IPS-18a (cell line): Measurements from ENCODE around the gene MRPS35.

Experiments used
- H3K27ac ChIP-seq: one replicate; pipeline ENCODE4 v1.5.1; 2013; ENCODE audit warnings: low read length
- H3K27me3 ChIP-seq: one replicate; pipeline ENCODE4 v1.6.1; 2013; ENCODE audit warnings: mild to moderate bottlenecking, low read length; ENCODE audit not compliant: control insufficient read depth, insufficient read depth
- H3K36me3 ChIP-seq: one replicate; pipeline ENCODE4 v1.6.1; 2013; ENCODE audit warnings: low read depth, low read length; ENCODE audit not compliant: control insufficient read depth
- H3K4me1 ChIP-seq: one replicate; pipeline ENCODE4 v1.6.1; 2013; ENCODE audit warnings: low read depth, low read length; ENCODE audit not compliant: control insufficient read depth
- H3K4me3 ChIP-seq: one replicate; pipeline ENCODE4 v1.5.1; 2013; ENCODE audit warnings: low read length
- H3K9ac ChIP-seq: one replicate; pipeline ENCODE4 v1.6.1; 2013; ENCODE audit warnings: mild to moderate bottlenecking, low read length, moderate library complexity
- H3K9me3 ChIP-seq: one replicate; pipeline ENCODE4 v1.6.1; 2013; ENCODE audit warnings: low read depth, low read length; ENCODE audit not compliant: control insufficient read depth

Gene MRPS35

DNA sequence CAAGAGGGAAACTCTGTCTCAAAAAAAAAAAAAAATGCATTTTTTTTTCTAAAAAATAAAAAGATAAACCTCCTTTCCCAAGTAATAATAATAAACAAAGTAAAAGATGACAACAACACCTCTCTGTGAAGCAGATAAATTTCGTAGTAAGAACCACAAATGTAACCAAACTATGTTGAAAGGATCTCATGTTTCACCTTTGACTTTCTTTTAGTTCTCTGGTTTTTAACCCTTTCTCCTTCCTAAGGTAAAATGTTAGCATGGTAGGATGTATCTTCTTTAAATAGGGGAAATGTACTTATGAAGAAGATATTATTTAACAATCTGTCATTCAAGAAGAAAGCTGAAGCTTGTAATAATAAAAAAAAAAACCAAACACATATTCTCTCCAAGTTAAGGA lies 67.6 kb downstream of the MRPS35 start:
- Histone ChIP-seq H3K9me3 (no peaks in the 10 kb centered on the region), H3K4me3 (no peak overlapping the region), H3K27ac (no peak overlapping the region), H3K9ac (no peak overlapping the region), H3K4me1 (peaks cover 24% of the 10 kb centered on the region), H3K36me3 (no peaks in the 10 kb centered on the region), H3K27me3 (no peaks in the 10 kb centered on the region)

DNA sequence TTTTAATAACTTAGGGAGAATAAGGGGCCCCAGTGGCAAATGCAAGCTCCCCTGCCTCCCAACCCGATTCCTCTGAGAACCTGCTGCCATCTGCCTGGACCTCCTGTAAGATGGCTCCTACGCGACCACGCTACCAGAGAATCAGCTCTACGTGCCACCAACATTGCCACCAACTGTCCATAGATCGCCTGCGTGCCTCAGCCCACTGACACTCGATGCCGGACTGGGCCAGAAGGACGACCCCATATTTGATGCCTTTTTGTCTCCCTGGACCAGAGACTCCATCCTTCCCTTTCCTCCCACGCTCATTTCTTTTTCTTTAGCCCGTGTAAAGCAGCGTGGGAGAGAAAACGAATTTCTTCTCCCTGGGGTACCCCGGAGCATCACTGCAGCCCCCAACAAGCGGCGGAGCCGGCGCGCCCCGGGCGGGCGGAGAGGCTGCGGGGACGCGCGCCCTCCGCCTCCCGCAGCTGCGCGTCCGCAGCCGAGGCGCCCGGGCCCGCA lies 68.8 kb downstream of the MRPS35 start:
- Histone ChIP-seq H3K9me3 (no peaks in the 10 kb centered on the region), H3K4me3 (peak overlapping the region; percentile 60), H3K27ac (no peak overlapping the region), H3K4me1 (peaks cover 24% of the 10 kb centered on the region), H3K27me3 (no peaks in the 10 kb centered on the region), H3K36me3 (no peaks in the 10 kb centered on the region), H3K9ac (peak overlapping the region; percentile 72)

DNA sequence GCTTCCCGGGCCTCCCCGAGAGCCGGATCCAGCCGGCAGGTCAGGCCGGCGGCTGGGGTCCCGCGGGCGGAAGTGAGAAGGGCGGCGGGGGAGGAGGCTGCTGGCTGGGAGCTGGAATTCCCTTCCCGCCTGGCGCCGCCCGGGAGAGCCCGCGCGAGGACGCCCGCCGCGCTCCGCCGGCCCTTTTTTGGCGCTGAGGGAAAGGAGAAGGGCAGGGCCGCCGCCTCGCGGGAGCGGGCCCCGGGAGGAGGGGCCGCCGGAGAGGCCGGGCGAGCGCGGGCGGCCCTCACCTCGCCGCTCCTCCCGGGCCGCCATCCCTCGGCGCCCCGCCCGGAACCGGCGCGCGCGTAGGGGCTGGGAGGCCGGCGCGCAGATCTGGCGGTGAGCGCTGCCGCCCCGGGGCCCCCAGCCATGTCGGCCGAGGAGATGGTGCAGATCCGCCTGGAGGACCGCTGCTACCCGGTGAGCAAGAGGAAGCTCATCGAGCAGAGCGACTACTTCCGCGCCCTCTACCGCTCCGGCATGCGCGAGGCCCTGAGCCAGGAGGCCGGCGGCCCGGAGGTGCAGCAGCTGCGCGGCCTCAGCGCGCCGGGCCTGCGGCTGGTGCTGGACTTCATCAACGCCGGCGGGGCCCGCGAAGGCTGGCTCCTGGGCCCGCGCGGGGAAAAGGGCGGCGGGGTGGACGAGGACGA lies 69.4 kb downstream of the MRPS35 start, which contains the start of the genes KLHL42 and MANSC4:
TSS of gene KLHL42 (plus strand) at position 314 of the 692 bp plus-strand sequence. CDS start at position 412, 98 bp downstream.
TSS of gene MANSC4 (minus strand) at position 317 of the 692 bp plus-strand sequence. CDS start 8,960 bp downstream, outside the sequence.
- Histone ChIP-seq H3K9me3 (no peaks in the 10 kb centered on the region), H3K9ac (peak within 1 kb of the TSS; percentile 72), H3K27ac (no peak within 1 kb of the TSS), H3K27me3 (no peaks in the 10 kb centered on the region), H3K4me3 (peak within 1 kb of the TSS; percentile 60), H3K36me3 (no peaks in the 10 kb centered on the region), H3K4me1 (peaks cover 24% of the 10 kb centered on the region)

DNA sequence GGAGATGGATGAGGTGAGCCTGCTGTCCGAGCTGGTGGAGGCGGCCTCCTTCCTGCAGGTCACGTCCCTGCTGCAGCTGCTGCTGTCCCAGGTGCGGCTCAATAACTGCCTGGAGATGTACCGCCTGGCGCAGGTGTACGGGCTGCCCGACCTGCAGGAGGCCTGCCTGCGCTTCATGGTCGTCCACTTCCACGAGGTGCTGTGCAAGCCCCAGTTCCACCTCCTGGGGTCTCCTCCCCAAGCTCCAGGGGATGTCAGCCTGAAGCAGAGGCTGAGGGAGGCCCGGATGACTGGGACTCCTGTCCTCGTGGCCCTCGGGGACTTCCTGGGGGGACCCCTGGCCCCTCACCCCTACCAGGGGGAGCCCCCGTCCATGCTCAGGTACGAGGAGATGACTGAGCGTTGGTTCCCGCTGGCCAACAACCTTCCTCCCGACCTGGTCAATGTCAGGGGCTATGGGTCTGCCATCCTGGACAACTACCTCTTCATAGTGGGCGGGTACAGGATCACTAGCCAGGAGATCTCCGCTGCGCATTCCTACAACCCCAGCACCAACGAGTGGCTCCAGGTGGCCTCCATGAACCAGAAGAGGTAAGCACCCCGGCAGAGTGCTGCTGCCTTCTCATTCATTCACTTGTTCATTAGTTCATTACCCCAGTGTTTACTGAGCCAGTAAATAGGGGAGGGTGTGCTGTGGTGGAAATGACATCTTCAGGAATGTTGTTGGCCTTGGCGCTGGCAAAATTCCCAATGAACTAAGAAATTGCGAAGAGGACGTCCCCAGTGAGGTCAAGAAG lies 70.2 kb downstream of the MRPS35 start:
- Histone ChIP-seq H3K36me3 (no peaks in the 10 kb centered on the region), H3K9ac (peak overlapping the region; percentile 72), H3K9me3 (no peaks in the 10 kb centered on the region), H3K27ac (no peak overlapping the region), H3K27me3 (no peaks in the 10 kb centered on the region), H3K4me3 (peak overlapping the region; percentile 60), H3K4me1 (peaks cover 24% of the 10 kb centered on the region)

DNA sequence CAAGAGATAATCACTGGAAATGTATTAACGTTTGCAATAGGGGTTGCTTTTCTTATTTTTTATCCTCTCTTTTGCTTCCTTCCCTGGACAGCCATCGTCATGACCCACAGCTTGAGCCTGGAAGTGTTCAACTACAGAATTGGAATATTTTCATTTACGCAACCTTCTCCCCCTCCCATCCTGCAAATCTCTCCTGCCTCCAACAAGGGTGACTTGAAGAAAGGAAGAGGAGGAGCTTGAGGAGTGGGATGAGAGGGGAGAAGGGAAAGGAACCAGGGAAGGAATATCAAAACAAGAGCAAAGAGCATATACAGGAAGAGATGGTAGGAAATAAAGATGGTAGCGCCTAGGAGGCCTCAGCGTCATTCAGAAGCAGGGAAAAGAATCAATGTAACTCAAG lies 71.0 kb downstream of the MRPS35 start:
- Histone ChIP-seq H3K4me3 (peak overlapping the region; percentile 60), H3K4me1 (peaks cover 24% of the 10 kb centered on the region), H3K9ac (peak overlapping the region; percentile 72), H3K9me3 (no peaks in the 10 kb centered on the region), H3K36me3 (no peaks in the 10 kb centered on the region), H3K27me3 (no peaks in the 10 kb centered on the region), H3K27ac (no peak overlapping the region)

DNA sequence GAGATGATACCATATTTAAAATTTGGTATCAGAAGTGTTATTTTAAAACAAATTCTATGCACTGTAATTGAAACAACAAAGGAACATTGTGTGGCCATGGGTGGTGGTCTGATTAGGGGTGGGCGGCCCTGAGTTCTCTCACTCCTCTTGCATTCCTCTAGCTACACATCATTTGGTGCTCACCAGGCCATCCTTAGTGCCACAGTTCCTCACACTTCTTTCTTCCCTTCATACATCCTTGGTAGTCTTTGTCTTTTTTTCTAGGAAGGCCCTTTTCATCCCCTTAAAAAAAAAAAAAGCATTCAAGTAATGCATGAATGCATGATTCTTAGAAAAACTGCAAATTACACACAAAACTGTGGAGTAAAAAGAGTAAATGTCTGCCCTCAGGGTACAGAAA lies 71.8 kb downstream of the MRPS35 start:
- Histone ChIP-seq H3K9me3 (no peaks in the 10 kb centered on the region), H3K27ac (no peak overlapping the region), H3K9ac (no peak overlapping the region)

DNA sequence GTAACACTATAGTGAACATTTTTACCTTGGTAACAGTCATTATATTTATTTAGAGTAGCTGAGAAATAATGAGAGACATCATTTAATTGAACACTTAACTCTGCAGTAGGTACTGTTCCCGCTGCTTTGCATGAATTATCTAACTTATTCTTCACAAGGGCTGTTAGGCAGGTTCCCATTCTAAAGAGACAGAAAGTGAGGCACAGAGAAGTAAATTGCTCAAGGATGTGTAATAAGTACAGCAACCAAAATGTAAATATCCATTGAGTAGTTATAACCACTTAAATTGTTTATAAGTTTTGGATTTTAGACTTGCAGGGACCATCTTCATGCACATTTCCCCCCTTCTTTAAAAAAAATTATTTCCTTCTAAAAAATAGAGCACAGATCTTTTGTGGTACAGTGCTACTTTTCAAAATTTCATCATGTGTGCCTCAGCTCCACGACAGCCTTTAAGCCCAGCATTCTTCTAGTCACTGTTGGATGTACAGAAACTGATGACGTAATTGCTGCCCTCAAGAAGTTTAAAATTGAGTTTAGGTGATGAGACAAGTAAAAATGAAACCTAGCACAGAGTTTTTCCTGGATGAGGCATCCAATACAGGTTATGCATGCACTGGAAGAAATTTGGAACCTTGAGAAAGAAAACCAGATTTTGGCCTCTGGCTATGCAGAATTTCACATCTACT lies 75.4 kb downstream of the MRPS35 start:
- Histone ChIP-seq H3K4me1 (peaks cover 15% of the 10 kb centered on the region), H3K4me3 (no peak overlapping the region), H3K9me3 (no peaks in the 10 kb centered on the region), H3K9ac (no peak overlapping the region), H3K27me3 (no peaks in the 10 kb centered on the region), H3K27ac (no peak overlapping the region), H3K36me3 (no peaks in the 10 kb centered on the region)

More for the DNA sequence above, 71.8 kb downstream of the MRPS35 start:
- Histone ChIP-seq H3K4me3 (peak overlapping the region; percentile 60), H3K36me3 (no peaks in the 10 kb centered on the region), H3K27me3 (no peaks in the 10 kb centered on the region), H3K4me1 (peaks cover 24% of the 10 kb centered on the region)

DNA sequence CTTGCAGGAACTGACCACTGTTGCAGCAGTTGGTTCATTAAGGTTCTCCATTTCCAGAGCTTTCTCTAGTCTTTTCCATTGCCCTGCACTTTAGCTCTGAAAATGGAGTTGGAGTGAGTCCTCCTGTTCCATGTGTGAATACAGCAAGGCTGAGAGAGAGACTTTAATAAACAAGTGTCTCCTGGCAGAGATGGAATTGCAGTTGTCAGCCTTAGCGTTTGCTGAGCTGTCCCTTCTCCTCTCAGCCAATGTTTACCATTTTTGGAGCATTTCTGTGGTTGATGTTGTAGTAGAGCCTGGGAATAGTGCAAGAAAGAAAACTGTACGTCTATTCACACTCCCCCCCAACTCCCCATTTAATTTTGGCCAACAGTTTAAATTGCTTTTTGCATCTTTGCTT lies 76.9 kb downstream of the MRPS35 start:
- Histone ChIP-seq H3K27ac (no peak overlapping the region), H3K36me3 (peaks cover 7% of the 10 kb centered on the region), H3K9ac (no peak overlapping the region), H3K4me3 (no peak overlapping the region), H3K27me3 (no peaks in the 10 kb centered on the region), H3K9me3 (no peaks in the 10 kb centered on the region), H3K4me1 (peaks cover under 1% of the 10 kb centered on the region)

DNA sequence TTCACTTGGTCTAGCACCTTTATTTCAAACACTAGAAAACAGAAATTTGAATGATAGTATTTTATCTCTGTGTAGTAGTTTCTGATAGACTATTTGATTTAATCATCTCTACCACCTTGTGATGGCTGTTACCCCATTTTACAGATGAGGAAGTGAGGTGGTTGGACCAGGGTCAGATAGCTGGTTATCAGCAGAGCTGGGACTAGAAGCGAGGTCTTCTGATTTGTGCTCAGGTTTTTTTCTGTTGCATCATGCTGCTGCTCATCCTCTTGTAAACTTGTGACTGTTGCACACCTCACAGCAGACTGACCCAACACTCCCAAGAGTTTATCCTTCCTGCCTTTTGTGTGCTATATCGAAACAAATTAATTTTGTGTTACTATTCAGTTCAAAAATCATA lies 79.5 kb downstream of the MRPS35 start:
- Histone ChIP-seq H3K4me3 (no peak overlapping the region), H3K36me3 (peaks cover 25% of the 10 kb centered on the region), H3K9ac (no peak overlapping the region), H3K4me1 (no peaks in the 10 kb centered on the region), H3K27me3 (no peaks in the 10 kb centered on the region), H3K9me3 (no peaks in the 10 kb centered on the region), H3K27ac (no peak overlapping the region)

DNA sequence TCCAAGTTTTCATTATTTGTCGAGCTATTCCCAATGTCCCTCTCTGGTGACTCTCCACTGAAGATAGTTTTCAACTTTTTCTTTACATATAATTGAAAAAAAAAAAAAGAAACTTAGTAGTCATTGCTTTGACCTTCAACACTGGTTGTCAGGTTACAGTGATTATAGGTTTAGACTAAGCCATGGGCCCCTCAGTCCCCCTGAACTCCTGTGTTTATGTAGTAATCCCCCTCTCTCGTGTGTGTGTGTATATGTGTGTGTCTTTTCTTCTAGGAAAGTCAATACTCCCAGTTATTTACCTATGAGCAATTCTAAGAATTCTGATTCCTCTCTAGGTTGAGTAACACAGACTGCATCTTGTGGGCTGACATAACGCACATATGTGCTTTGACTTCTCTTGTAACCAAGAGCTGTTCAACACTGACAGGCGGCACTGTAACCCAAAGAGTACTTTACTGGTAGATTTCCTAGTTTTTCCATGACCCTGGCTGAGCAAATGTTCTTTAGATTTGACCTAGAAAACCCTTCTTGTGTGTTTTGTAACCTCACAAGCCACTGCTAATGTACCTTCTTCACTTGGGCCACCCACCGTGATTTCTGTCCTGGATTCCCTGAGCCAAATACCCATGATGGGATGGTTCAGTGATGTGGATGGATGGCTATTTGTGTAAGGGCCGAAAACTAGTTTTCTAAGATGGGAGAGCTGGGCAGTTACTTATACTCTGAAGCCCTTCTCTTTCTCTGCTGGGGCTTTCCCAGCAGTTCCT lies 84.4 kb downstream of the MRPS35 start:
- Histone ChIP-seq H3K9me3 (no peaks in the 10 kb centered on the region), H3K4me1 (no peaks in the 10 kb centered on the region), H3K4me3 (no peak overlapping the region), H3K27ac (no peak overlapping the region), H3K9ac (no peak overlapping the region), H3K36me3 (peaks cover 56% of the 10 kb centered on the region), H3K27me3 (no peaks in the 10 kb centered on the region)

DNA sequence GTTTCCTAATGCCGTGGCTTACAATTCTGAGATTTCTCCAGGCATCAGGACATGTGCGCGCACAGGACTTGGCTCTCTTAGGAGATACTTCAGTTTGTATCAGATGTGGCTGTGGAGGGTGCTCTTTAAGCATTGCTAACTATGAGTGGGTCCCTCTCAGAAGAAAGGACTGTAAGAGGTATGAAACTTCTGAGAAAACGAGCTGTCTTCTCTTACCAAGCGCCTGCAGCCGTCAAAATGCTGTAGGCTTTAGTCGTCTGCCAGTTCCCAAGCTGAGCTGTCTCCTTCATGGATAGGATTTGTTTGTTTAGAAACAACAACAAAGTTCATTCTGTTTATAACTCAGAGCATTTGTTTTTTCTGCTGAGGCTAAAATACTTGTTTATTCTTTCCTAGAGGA lies 85.5 kb downstream of the MRPS35 start:
- H3K36me3 ChIP-seq = peaks cover 56% of the 10 kb centered on the region
- H3K4me3 ChIP-seq = no peak overlapping the region
- H3K27ac ChIP-seq = no peak overlapping the region
- no peaks in the 10 kb centered on the region for H3K9me3 ChIP-seq
- no peak overlapping the region for H3K9ac ChIP-seq
- no peaks in the 10 kb centered on the region for H3K27me3 ChIP-seq
- no peaks in the 10 kb centered on the region for H3K4me1 ChIP-seq
